Transverse colon (tissue), 4 donors: Measurements from ENCODE around the gene HSD17B11. TPM values are rescaled to one million over a fixed set of nuclear protein-coding genes. Genes with fewer than 3 reads are reported as not detected.

Experiments
- DNase-seq: peaks from one replicate; pipeline ENCODE4 v3.0.0-alpha.2; 2019
- H3K27ac ChIP-seq, 4 donors: fragments of 200-600 bp; sonication (generic); 2 replicates each; pipeline ENCODE4 v1.5.1; 2016 to 2018; ENCODE audit warnings: inconsistent platforms in 4 of 4
- H3K27me3 ChIP-seq: fragments of 200-600 bp; sonication (generic); 2 replicates; pipeline ENCODE4 v1.5.1; 2017; ENCODE audit warnings: inconsistent platforms
- H3K36me3 ChIP-seq, 4 donors: fragments of 200-600 bp; sonication (generic); 2 replicates each; pipeline ENCODE4 v1.5.1; 2017 to 2019; ENCODE audit warnings: inconsistent platforms in 4 of 4
- H3K4me1 ChIP-seq, 4 donors: fragments of 200-600 bp; sonication (generic); 2 replicates each; pipeline ENCODE4 v1.5.1; 2017 to 2020; ENCODE audit warnings: inconsistent platforms in 4 of 4
- H3K4me3 ChIP-seq, 4 donors: fragments of 200-600 bp; sonication (generic); 1 replicate in 1 of 4; 2 replicates in 3 of 4; pipeline versions ENCODE4 v1.5.1 to v1.6.1; 2017 to 2019; ENCODE audit warnings: inconsistent platforms in 4 of 4
- H3K9me3 ChIP-seq, 2 donors: fragments of 200-600 bp; sonication (generic); 2 replicates each; pipeline ENCODE4 v1.5.1; 2017 to 2019; ENCODE audit warnings: inconsistent platforms in 2 of 2
- CTCF ChIP-seq, 5 experiments: fragments of 200-600 bp in 3 of 5; fragments of 450-650 bp in 2 of 5; sonication (generic) in 3 of 5; IDR thresholded peaks; 1 replicate in 2 of 5; 2 replicates in 3 of 5; pipeline ENCODE4 v1.5.1; 2016 to 2017; ENCODE audit warnings: antibody characterized with exemption in 5 of 5, inconsistent platforms in 3 of 5, mild to moderate bottlenecking in 2 of 5, moderate library complexity in 1 of 5
- EP300 ChIP-seq: sonication (generic); formaldehyde crosslinking; IDR thresholded peaks from one replicate; pipeline ENCODE4 v1.6.1; 2017; ENCODE audit warnings: antibody characterized with exemption, low read depth
- POLR2A ChIP-seq: fragments of 450-650 bp; IDR thresholded peaks from one replicate; pipeline ENCODE4 v1.6.1; 2016; ENCODE audit warnings: antibody characterized with exemption, mild to moderate bottlenecking, moderate library complexity
- POLR2AphosphoS5 ChIP-seq, 3 donors: sonication (generic); formaldehyde crosslinking; IDR thresholded peaks; one replicate each; pipeline ENCODE4 v1.6.1; 2016; ENCODE audit warnings: antibody characterized with exemption in 3 of 3
- WGBS, 2 donors: methylation state at CpG; one replicate each; pipeline ENCODE4 v1.1.5; 2018; ENCODE audit warnings: low coverage in 1 of 2; 5-methylcytosine and 5-hydroxymethylcytosine counted together
- in situ Hi-C, 4 donors: fragments of 200-750 bp; cut with MboI; loops; one replicate each; pipeline versions ENCODE4 v1.15.0 to v1.15.1; 2017; ENCODE audit warnings: low sequenced_read_pairs in 3 of 4, low pct_ligation_motif_present in 1 of 4, low pct_unique_long_range_greater_than_20kb in 1 of 4
- intact Hi-C: fragments of 100-400 bp; cut with DNase I; formaldehyde crosslinking; loops from one replicate; pipeline ENCODE4 v1.15.1; 2023; ENCODE audit warnings: low total_unique reads
- total RNA-seq, 4 donors: library from RNA; depleted of rRNA; stranded (reverse); fragments of >200 nt; gene quantifications; one replicate each; pipeline ENCODE4 v1.1.0, GENCODE V29; 2016

The HSD17B11 gene
- total RNA-seq, 4 donors from 2014 or later, result 189 to 348 (median 271) TPM

DNA sequence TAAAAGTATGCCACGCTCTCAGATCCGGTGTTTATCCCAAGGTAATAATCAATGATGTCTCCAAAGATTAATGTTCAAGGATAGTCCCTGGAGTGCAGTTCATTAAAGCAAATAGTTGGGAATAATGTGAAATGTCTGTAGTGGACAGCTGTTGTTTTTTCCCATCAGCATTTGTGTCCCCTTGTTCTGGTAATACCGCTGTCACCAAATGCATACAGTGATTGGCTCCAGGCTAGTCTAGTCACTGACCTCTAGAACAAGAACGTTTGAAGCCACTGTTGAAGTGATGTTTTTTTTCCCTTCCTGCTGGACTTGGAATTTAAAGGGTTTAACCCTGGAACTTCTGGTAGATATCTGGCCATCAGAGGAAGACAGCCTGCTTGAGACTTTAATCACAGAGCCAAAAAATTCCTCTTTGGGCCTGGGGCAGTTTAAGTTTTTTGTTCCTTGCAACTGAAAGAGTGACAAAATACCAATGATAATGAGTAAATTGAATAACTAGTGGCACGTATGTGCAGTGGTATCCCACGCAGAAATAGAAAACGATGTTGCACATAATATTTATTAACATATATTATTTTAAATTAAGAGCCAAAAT is 30.6 kb downstream of the HSD17B11 start:
- no peaks in the 10 kb centered on the region for H3K9me3 ChIP-seq
- WGBS, 2 donors, result 84 to 88% methylated on average over 7 of the region's 7 CpGs

GRCh38 chr4:87359258-87359657 is 31.7 kb downstream of the HSD17B11 start:
- intact Hi-C loops, result no loop called here
- no peak for DNase-seq
- Histone ChIP-seq H3K9me3 (no peaks in the 10 kb centered on the region), H3K27me3 (no peaks in the 10 kb centered on the region), H3K4me1 (peaks cover 0 to 3% (median 1%) of the 10 kb centered on the region in 4 donors), H3K27ac (no peak overlapping the region), H3K4me3 (no peak overlapping the region), H3K36me3 (peaks cover 0 to 70% (median 26%) of the 10 kb centered on the region in 4 donors)
- 95 to 100% methylated on average over 2 to 4 of the region's 4 CpGs for WGBS, 2 donors
- in situ Hi-C loops, result loop anchor here in 1 of 4 donors (25.0 kb wide), 1 partner anchor 478 kb away; the partner anchor contains the start of gene MEPE
- TF ChIP-seq POLR2AphosphoS5 (IDR thresholded peaks at IDR 0.05) (no peak), POLR2A (no peak), CTCF (IDR thresholded peaks at IDR 0.05) (no peak), EP300 (no peak)

More for the DNA sequence above, 30.6 kb downstream of the HSD17B11 start:
- Histone ChIP-seq H3K27ac (no peak overlapping the region), H3K4me1 (no peaks in the 10 kb centered on the region), H3K4me3 (no peak overlapping the region), H3K36me3 (peaks cover 0 to 70% (median 28%) of the 10 kb centered on the region in 4 donors), H3K27me3 (no peaks in the 10 kb centered on the region)
- intact Hi-C loops, result no loop called here
- DNase-seq, result no peak
- TF ChIP-seq POLR2A (no peak), EP300 (no peak), CTCF (IDR thresholded peaks at IDR 0.05) (no peak), POLR2AphosphoS5 (IDR thresholded peaks at IDR 0.05) (no peak)
- in situ Hi-C loops, result loop anchor here in 1 of 4 donors (25.0 kb wide), 1 partner anchor 477 kb away; the partner anchor contains the start of gene MEPE

GRCh38 chr4:87356832-87357526 is 34.0 kb downstream of the HSD17B11 start:
- H3K36me3 ChIP-seq, result peaks cover 0 to 61% (median 19%) of the 10 kb centered on the region in 4 donors
- in situ Hi-C loops, result loop anchor here in 1 of 4 donors (25.0 kb wide), 1 partner anchor 480 kb away; the partner anchor contains the start of gene MEPE
- intact Hi-C loops, result no loop called here
- 87 to 95% methylated on average over 2 of the region's 2 CpGs for WGBS, 2 donors
- peaks cover 0 to 5% (median 2%) of the 10 kb centered on the region in 4 donors for H3K4me1 ChIP-seq
- no peak overlapping the region for H3K27ac ChIP-seq
- no peak overlapping the region for H3K4me3 ChIP-seq
- no peaks in the 10 kb centered on the region for H3K27me3 ChIP-seq
- H3K9me3 ChIP-seq, result no peaks in the 10 kb centered on the region
- TF ChIP-seq EP300 (no peak), POLR2A (no peak), POLR2AphosphoS5 (IDR thresholded peaks at IDR 0.05) (no peak), CTCF (IDR thresholded peaks at IDR 0.05) (no peak)
- DNase-seq, result no peak
